Right lobe of liver (tissue), 4 donors: ENCODE measurements around the gene PMFBP1.

Experiments used
- POLR2A ChIP-seq: fragments of 450-650 bp; IDR thresholded peaks from one replicate; pipeline ENCODE4 v1.6.1; 2017; ENCODE audit warnings: antibody characterized with exemption, mild to moderate bottlenecking
- TF ChIP-seq, protein P1 (sequence below), 4 donors: fragments of 200-600 bp in 3 of 4; fragments of 450-650 bp in 1 of 4; IDR thresholded peaks; one replicate each; pipeline versions ENCODE4 v1.5.1 to v1.8.0; 2016 to 2022; ENCODE audit warnings: antibody characterized with exemption in 4 of 4, mild to moderate bottlenecking in 2 of 4
- donor health status: DM: no; HTN: no; CAD: no.
- donor health status: DM: no; HTN: no; CAD: no.
- donor health status: DM: no; HTN: yes; CAD: no.

DNA sequence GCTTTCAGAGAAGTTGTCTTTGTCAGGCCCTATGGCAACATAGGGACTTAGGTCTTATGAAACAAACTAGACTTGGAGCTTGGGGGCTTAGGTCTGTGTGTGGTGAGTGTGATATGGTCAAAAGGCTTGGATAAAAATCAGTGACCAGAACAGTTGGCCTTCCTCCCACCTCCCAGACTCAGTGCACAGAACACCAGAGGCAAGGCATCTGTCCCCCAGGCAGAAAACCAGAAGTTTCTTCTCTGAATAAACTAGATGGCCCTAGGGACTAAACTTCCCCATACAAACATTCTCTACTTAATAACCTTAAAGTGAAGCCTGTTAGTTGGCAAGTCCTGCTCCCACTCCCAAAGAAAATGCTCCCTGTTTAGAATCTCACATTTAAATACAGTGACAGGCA lies 39.2 kb upstream of the PMFBP1 start:
- TF ChIP-seq, protein P1, sequence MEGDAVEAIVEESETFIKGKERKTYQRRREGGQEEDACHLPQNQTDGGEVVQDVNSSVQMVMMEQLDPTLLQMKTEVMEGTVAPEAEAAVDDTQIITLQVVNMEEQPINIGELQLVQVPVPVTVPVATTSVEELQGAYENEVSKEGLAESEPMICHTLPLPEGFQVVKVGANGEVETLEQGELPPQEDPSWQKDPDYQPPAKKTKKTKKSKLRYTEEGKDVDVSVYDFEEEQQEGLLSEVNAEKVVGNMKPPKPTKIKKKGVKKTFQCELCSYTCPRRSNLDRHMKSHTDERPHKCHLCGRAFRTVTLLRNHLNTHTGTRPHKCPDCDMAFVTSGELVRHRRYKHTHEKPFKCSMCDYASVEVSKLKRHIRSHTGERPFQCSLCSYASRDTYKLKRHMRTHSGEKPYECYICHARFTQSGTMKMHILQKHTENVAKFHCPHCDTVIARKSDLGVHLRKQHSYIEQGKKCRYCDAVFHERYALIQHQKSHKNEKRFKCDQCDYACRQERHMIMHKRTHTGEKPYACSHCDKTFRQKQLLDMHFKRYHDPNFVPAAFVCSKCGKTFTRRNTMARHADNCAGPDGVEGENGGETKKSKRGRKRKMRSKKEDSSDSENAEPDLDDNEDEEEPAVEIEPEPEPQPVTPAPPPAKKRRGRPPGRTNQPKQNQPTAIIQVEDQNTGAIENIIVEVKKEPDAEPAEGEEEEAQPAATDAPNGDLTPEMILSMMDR (IDR thresholded peaks at IDR 0.05), result no peak
- TF ChIP-seq POLR2A, result no peak
